Measurements from ENCODE around the gene NLN.
"Not testable (repeated sequence)": the region's sequence is repeated elsewhere in the genome, so short reads cannot be mapped to it uniquely, and the experiment has no call there.

The NLN gene

GRCh38 chr5:65775476-65775875 lies 53.5 kb downstream of the NLN start:
- no peak for DNase-seq

GRCh38 chr5:65776441-65777141 lies 54.6 kb downstream of the NLN start:
- DNase-seq, result no peak

- no peak for DNase-seq
Observed at GRCh38 chr5:65778126-65778525, 56.1 kb downstream of the NLN start.

DNA sequence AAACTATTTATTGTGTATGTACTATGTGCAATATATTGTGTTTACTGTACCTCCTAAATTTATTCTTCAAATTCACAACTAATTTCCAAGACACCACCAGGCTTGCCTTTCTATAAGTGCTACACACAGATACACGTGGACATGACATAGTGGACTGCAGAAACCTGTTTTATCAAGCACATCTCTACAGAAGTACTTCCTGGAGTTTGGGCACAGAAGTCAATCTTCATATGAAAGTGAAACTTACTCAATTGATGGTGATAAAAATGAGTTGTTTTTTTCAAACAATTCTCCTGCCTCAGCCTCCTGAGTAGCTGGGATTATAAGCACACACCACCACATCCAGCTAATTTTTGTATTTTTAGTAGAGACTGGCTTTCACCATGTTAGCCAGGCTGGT lies 57.6 kb downstream of the NLN start:
- no peak for DNase-seq

GRCh38 chr5:65788296-65788695 lies 66.3 kb downstream of the NLN start:
- DNase-seq, result not testable (repeated sequence)

DNA sequence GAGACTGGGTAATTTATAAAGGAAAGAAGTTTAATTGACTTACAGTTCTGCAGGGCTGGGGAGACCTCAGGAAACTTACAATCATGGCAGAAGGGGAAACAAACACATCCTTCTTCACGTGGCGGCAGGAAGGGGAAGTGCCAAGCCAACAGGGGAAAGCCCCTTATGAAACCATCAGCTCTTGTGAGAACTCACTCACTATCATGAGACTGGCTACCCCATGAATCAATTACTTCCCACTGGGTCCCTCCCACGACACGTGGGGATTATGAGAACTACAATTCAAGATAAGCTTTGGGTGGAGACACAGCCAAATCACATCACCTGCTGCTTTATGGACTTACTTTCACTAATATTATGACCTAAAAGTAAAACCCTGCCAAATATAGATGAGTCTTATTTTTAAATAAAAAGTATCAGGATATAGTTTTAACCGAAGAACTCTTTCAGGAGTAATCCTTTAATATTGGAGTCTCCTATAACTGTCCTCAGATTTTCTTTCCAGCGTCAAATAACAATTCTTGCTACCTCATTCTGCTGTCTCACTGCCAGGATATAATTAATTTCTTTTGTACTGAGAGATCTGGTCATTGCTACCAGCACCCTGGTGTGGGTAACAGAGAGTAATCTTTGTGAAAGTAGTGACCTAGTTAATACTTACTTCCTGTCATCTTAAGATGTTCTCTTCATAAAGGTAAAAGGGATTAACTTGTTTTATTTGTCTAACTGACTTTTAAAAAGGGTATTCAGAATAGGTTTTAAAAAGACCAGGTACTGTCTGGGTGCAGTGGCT lies 68.6 kb downstream of the NLN start:
- DNase-seq, result no peak

GRCh38 chr5:65791712-65792673 lies 70.0 kb downstream of the NLN start:
- DNase-seq, result no peak

- no peak for DNase-seq
Observed at GRCh38 chr5:65796269-65796668, 74.3 kb downstream of the NLN start.

DNA sequence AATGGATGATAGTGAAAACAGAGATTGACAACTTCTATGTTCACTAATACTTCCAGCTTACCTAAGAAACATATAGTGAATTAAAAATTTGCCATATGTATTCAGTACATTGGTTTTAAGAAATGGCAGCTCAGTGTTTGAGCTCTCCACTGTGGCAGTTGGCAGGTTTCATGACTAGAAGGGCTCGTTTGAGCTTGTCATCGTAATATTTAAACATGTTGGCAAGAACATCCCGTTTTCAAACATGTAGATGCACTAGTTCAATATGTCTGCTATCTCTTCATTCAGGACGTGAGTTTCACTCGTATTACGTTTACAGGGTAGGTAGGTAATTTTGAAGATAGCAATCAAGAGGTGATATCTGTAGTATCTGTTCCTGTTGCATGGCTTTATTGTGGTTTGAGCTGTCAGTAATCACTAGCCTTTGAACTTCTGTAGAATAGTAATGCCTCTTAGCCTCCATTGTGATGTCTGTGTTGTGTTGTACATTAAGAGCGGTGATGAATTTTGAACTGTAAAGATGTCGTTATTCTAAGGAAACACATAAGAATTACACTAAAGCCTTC lies 74.8 kb downstream of the NLN start:
- no peak for DNase-seq

DNA sequence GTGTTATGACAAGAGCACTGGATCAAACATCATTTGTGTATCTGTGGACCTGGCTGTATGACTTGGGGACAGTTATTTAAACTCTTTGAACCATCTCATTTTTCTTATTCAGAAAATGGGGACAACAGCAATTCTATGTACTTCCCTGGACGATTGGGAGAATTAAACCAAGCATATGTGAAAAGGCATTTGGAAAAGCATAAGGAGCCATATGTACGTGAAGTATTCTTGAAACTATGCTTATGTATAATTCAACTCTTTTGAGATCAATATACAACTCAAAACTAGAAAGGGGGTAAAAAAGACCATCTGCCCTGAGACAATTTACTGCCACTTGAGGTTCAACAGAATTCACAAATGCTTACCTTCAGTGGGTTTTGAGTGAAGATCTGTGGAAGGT lies 75.5 kb downstream of the NLN start:
- DNase-seq, result no peak

DNA sequence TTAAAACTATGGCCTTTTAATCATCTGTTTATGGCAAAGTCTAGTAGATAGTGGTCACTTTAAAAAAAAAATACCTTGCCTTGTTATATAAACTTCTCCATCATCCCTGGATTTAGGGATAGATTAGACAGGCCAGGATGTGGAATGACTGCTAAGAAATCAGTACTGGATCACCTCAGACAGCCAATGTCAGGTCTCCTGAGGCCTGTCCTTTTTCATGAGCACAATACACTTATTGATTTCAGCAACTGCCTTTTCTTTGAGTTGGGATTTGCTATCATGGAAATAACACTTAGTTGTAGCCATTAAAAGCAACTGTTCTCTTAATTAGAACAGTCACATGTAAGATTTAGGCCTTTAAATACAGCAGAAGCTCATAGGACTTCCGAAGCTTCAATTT lies 77.9 kb downstream of the NLN start:
- DNase-seq, result no peak

DNA sequence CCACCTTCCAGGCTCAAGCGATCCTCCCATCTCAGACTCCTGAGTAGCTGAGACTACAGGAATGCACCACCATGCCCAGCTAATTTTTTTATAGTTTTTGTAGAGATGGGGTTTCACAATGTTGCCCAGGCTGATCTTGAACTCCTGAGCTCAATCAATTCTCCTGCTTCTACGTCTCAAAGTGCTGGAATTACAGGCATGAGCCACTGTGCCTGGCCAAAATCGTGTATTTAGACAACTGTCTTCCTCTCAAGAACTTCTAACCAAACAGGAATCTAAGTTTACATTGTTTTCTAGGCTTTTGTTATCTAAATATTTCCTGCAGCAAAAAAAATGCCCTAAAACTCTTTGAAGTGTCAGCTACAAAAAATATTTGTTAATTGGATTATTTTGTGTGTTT lies 78.8 kb downstream of the NLN start:
- no peak for DNase-seq

GRCh38 chr5:65801352-65801783 lies 79.4 kb downstream of the NLN start:
- no peak for DNase-seq

DNA sequence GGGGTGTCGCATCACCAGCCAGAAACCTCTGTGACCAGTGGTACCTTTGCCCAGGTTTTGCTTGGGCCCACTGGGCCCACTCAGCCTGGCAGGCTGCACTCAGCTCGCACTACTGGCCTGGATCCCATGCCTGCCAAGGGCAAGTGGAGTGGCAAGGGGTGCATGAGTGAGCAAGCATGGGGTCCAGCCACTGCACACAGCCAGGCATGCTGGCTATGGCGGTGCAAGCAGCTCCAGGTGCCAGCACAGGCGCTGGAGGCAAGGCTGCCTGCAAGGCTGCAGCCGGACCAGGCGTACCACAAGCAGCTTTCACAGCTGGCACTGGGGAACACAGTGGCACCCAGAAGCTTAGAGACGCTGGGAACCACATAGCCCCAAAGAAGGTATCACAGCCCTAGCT lies 80.1 kb downstream of the NLN start:
- no peak for DNase-seq

DNA sequence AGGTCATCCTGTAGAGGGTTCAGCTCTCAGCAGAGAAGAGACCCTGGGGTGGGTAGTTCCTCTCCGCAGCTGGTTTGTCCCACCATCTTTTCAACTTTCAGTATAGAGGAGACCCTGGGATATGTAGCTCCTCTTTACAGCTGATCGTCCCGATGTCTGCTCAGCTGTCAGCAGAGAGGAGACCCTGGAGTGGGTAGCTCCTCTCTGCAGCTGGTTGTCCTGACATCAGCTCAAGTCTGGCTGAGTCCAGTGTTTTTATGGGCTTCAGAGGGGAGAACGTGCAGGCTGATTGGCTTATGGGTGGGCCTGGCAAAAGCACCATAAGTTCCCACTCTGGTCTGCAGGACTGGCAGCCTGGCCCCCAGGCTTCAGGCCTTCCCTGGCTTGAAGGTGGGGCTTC lies 80.8 kb downstream of the NLN start:
- no peak for DNase-seq

DNA sequence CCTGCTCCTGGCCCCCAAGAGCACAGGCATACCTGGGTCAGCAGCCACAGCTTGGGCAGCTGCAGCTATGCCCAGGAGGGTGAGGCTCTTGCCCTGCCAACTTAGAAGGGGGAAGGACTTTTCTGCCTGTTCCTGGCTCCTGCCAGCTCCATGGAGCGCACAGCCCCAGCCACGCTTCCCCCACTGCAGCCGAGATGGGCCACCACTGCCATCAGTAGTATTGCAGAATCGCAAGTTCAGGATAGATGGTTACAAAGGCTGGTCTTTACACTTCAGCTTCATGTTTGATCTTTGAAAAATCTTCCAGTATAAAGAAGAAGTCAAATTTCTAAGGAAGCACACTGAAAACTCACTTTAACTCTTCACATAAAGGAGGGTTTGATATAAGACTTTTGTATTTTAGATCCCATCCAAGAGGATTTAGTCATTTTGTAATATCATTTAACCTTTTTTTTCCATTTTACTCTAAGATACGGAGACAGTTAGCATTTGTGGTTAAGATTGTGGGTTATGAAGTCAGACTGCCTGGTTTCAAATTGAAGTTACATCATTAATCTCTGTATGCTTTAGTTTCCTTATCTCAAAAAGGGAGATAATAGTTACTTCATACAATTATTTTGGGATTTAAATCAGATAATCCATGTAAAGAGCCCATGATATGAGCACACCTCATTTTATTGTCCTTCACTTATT lies 81.8 kb downstream of the NLN start:
- DNase-seq, result no peak

GRCh38 chr5:65805089-65805488 lies 83.1 kb downstream of the NLN start:
- no peak for DNase-seq

DNA sequence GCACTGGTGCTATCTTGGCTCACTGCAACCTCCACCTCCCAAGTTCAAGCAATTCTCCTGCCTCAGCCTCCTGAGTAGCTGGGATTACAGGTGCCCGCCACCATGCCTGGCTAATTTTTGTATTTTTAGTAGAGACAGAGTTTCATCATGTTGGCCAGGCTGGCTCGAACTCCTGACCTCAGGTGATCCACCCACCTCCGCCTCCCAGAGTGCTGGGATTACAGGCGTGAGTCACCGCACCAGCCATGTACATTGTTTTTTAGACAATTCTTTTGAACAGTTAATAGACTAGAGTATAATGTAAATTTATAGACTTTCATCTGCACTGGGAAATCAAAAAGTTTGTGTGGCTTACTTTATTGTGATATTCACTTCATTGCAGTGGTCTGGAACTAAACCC lies 85.5 kb downstream of the NLN start:
- DNase-seq, result not testable (repeated sequence)

- no peak for DNase-seq
Observed at GRCh38 chr5:65808251-65808741, 86.3 kb downstream of the NLN start.

GRCh38 chr5:65808818-65809217 lies 86.8 kb downstream of the NLN start:
- no peak for DNase-seq

DNA sequence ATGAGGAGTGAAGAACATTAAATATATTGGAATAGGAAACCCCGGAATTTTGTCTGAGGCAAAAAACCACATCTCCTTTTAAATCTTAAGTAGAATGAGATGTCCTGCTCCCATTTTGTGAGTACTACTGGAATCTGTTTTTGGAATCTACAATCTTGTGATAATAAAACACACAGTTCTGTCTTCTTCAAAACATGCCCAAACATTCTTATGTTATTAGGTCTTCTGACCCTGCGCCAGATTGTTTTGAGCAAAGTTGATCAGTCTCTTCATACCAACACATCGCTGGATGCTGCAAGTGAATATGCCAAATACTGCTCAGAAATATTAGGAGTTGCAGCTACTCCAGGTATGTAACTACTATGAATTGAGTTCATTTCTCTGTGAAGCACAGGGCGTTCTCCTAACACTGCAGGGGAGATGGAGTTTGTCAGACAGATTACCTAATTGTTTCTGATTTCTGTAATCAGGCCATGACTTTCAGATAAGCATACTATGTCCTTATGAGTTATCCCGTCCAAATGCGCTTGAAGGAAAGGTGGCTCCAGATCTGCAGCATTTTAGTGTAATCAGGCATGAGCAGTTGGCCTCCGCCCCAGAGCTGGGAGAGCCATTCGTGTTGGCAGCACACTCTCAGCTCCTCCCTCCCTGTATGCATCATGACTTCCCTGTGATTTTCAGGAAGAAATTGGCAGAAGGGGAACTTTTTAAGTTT lies 88.0 kb downstream of the NLN start:
- DNase-seq, result no peak

- no peak for DNase-seq
Observed at GRCh38 chr5:65811004-65811403, 89.0 kb downstream of the NLN start.

All from activated CD4-positive, CD25-positive, alpha-beta regulatory T cell (primary cell).